HG03280 (cell line): ENCODE results near the gene MPZL2.
A peak's percentile ranks its signal among the peaks of the same experiment; 100 is the strongest.

Experiments
- ATAC-seq: cut with Tn5 transposase; IDR thresholded peaks from one replicate; pipeline ENCODE4 v1.9.1; 2021; ENCODE audit warnings: mild to moderate bottlenecking, moderate library complexity; ENCODE audit not compliant: unreplicated experiment

The MPZL2 gene

GRCh38 chr11:118243993-118244762 lies 19.9 kb downstream of the MPZL2 start:
- ATAC-seq: no peak

GRCh38 chr11:118243161-118243560 lies 20.9 kb downstream of the MPZL2 start:
- no peak for ATAC-seq

GRCh38 chr11:118241764-118242098 lies 22.4 kb downstream of the MPZL2 start:
- ATAC-seq: no peak

- ATAC-seq: peak; percentile 83
Observed at GRCh38 chr11:118240999-118241763, 22.9 kb downstream of the MPZL2 start.

- ATAC-seq: no peak
Observed at GRCh38 chr11:118239509-118240205, 24.4 kb downstream of the MPZL2 start.

GRCh38 chr11:118238929-118239328 lies 25.2 kb downstream of the MPZL2 start:
- no peak for ATAC-seq

- ATAC-seq: no peak
Observed at GRCh38 chr11:118238421-118238820, 25.7 kb downstream of the MPZL2 start.

GRCh38 chr11:118236170-118236569 lies 27.9 kb downstream of the MPZL2 start:
- no peak for ATAC-seq

GRCh38 chr11:118234833-118235232 lies 29.3 kb downstream of the MPZL2 start:
- ATAC-seq: no peak

GRCh38 chr11:118233850-118234249 lies 30.2 kb downstream of the MPZL2 start:
- no peak for ATAC-seq

- ATAC-seq: no peak
Observed at GRCh38 chr11:118233377-118233776, 30.7 kb downstream of the MPZL2 start.

GRCh38 chr11:118232659-118233058 lies 31.4 kb downstream of the MPZL2 start:
- no peak for ATAC-seq

GRCh38 chr11:118231461-118231860 lies 32.6 kb downstream of the MPZL2 start:
- no peak for ATAC-seq

GRCh38 chr11:118230088-118230487 lies 34.0 kb downstream of the MPZL2 start:
- no peak for ATAC-seq

GRCh38 chr11:118229274-118229847 lies 34.7 kb downstream of the MPZL2 start:
- ATAC-seq: no peak

GRCh38 chr11:118227865-118228785 lies 36.0 kb downstream of the MPZL2 start:
- peak; percentile 63 for ATAC-seq

GRCh38 chr11:118226781-118227180 lies 37.3 kb downstream of the MPZL2 start:
- no peak for ATAC-seq

GRCh38 chr11:118226296-118226695 lies 37.8 kb downstream of the MPZL2 start:
- no peak for ATAC-seq

GRCh38 chr11:118224511-118225188 lies 39.4 kb downstream of the MPZL2 start, which contains the start of gene JAML:
Gene JAML, minus strand, starts transcription at chr11:118225011. Its CDS starts 10,145 bp downstream, at chr11:118214866.
- peak; percentile 45 for ATAC-seq

- no peak for ATAC-seq
Observed at GRCh38 chr11:118223992-118224391, 40.1 kb downstream of the MPZL2 start.
